ENCODE results near the gene FPR2. TPM values are rescaled to one million over a fixed set of nuclear protein-coding genes. Genes with fewer than 3 reads are reported as not detected.

FPR2 gene
- total RNA-seq, 1 experiment from 2014 or later, result not detected

DNA sequence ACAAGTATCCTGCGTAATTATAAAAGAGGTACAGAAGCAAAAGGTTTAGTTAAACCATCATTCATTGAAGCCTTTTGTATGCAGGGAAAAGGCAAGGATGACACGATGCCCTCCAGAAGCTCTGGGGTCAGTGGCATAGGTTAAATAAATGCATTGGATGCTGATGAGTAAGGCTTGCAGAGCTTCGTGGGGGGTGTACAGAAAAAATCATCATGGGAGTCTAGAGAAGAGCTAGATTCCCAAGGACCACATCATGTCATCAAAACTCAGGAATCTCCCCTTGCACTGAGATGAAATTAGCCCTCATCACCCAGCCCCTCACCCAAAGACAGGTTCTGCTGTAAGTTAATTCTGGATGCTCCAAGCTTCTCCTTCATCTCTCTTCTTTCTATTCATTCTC lies 17.6 kb upstream of the FPR2 start:
- CTCF ChIA-PET, result interaction anchor here (0.6 kb wide), 1 partner anchor 11 kb away, joined by 5 read pairs; no protein-coding TSS in a partner anchor
- Histone ChIP-seq H3K27ac (no peak overlapping the region), H3F3A (ENCODE audit: insufficient read depth, low read depth) (no peaks in the 10 kb centered on the region), H3K9me2 (ENCODE audit: insufficient read depth) (no peaks in the 10 kb centered on the region), H3K79me2 (ENCODE audit: low read depth) (no peaks in the 10 kb centered on the region), H3K27me3 (ENCODE audit: insufficient read depth, low read depth) (peaks cover 88% of the 10 kb centered on the region), H3K4me2 (no peak overlapping the region), H3K9me3 (ENCODE audit: insufficient read depth, low read depth) (no peaks in the 10 kb centered on the region), H3K4me1 (replicated peaks; ENCODE audit: insufficient read depth) (no peaks in the 10 kb centered on the region), H3K4me3 (no peak overlapping the region), H4K20me1 (ENCODE audit: insufficient read depth) (no peaks in the 10 kb centered on the region; the same call in 1 of the 2 replicates), H2AFZ (no peak overlapping the region), H3K36me3 (ENCODE audit: low read depth) (no peaks in the 10 kb centered on the region)
- no peak for TF ChIP-seq EZH2 (IDR thresholded peaks at IDR 0.05; ENCODE audit: low read depth)
- TF ChIP-seq, protein P1, sequence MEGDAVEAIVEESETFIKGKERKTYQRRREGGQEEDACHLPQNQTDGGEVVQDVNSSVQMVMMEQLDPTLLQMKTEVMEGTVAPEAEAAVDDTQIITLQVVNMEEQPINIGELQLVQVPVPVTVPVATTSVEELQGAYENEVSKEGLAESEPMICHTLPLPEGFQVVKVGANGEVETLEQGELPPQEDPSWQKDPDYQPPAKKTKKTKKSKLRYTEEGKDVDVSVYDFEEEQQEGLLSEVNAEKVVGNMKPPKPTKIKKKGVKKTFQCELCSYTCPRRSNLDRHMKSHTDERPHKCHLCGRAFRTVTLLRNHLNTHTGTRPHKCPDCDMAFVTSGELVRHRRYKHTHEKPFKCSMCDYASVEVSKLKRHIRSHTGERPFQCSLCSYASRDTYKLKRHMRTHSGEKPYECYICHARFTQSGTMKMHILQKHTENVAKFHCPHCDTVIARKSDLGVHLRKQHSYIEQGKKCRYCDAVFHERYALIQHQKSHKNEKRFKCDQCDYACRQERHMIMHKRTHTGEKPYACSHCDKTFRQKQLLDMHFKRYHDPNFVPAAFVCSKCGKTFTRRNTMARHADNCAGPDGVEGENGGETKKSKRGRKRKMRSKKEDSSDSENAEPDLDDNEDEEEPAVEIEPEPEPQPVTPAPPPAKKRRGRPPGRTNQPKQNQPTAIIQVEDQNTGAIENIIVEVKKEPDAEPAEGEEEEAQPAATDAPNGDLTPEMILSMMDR (conservative IDR thresholded peaks at IDR 0.05), result no peak
- POLR2A ChIA-PET (ENCODE audit: unreplicated experiment), result no interaction called here
- DNase-seq, result no peak
- intact Hi-C loops (cut with micrococcal nuclease; ENCODE audit: unreplicated experiment), result no loop called here
- BruUV-seq (replicated peaks), result no TSS peak

DNA sequence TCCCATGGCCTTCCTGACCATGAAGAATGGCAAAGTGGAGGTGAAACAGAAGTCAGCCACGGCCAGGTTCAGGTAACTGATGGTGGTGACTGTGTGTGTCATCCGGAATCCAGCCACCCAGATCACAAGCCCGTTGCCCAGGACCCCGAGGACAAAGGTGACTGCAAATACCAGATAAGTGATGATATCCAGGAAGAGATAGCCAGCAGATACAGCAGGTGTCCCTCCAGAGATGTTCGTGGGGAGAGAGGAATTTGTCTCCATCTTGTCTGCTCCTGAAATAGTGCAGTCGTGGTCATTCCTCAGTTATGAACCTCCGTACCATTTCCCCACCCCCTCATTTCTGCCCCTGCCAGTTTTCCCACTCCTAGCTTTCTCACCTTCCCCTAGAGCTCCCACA lies 14.2 kb upstream of the FPR2 start:
- no peak overlapping the region for H3K27ac ChIP-seq
- BruUV-seq (replicated peaks), result no TSS peak
- no peak for DNase-seq
- CTCF ChIA-PET, result no interaction called here
- H4K20me1 ChIP-seq (ENCODE audit: insufficient read depth), result no peaks in the 10 kb centered on the region; the same call in 1 of the 2 replicates
- no peaks in the 10 kb centered on the region for H3F3A ChIP-seq (ENCODE audit: insufficient read depth, low read depth)
- no peak for TF ChIP-seq EZH2 (IDR thresholded peaks at IDR 0.05; ENCODE audit: low read depth)
- TF ChIP-seq, protein P1 (conservative IDR thresholded peaks at IDR 0.05), result no peak
- no peaks in the 10 kb centered on the region for H3K36me3 ChIP-seq (ENCODE audit: low read depth)
- no peaks in the 10 kb centered on the region for H3K9me3 ChIP-seq (ENCODE audit: insufficient read depth, low read depth)
- no peaks in the 10 kb centered on the region for H3K79me2 ChIP-seq (ENCODE audit: low read depth)
- no peak overlapping the region for H2AFZ ChIP-seq
- POLR2A ChIA-PET (ENCODE audit: unreplicated experiment), result no interaction called here
- no peak overlapping the region for H3K4me3 ChIP-seq
- H3K4me2 ChIP-seq, result no peak overlapping the region
- intact Hi-C loops (cut with micrococcal nuclease; ENCODE audit: unreplicated experiment), result no loop called here
- peaks cover 97% of the 10 kb centered on the region for H3K27me3 ChIP-seq (ENCODE audit: insufficient read depth, low read depth)
- H3K9me2 ChIP-seq (ENCODE audit: insufficient read depth), result no peaks in the 10 kb centered on the region
- H3K4me1 ChIP-seq (replicated peaks; ENCODE audit: insufficient read depth), result no peaks in the 10 kb centered on the region

DNA sequence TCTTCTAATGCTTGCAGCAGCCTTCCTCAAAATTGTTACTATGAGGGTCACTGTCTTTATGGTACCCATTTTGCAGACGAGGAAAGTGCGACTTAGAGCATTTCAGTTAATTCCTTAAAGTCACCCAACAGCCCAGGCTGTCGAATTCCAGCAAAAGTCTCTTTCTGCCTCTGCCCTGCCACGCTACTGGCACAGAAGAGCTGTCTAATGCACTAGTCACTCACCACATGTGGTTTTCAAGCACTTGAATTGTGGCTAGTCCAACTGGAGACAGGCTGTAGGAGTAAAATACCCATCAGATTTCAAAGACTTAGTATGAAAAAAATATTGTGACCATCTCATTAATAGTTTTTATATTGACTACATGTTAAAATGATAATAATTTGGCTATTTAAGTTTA lies 11.0 kb upstream of the FPR2 start:
- intact Hi-C loops (cut with micrococcal nuclease; ENCODE audit: unreplicated experiment), result no loop called here
- no peaks in the 10 kb centered on the region for H3K79me2 ChIP-seq (ENCODE audit: low read depth)
- ChIA-PET CTCF (no interaction called here), POLR2A (ENCODE audit: unreplicated experiment) (no interaction called here)
- H3K4me1 ChIP-seq (replicated peaks; ENCODE audit: insufficient read depth), result no peaks in the 10 kb centered on the region
- no peaks in the 10 kb centered on the region for H3K36me3 ChIP-seq (ENCODE audit: low read depth)
- H3K9me3 ChIP-seq (ENCODE audit: insufficient read depth, low read depth), result no peaks in the 10 kb centered on the region
- H4K20me1 ChIP-seq (ENCODE audit: insufficient read depth), result no peaks in the 10 kb centered on the region
- H3K27me3 ChIP-seq (ENCODE audit: insufficient read depth, low read depth), result peaks cover 86% of the 10 kb centered on the region
- H3K9me2 ChIP-seq (ENCODE audit: insufficient read depth), result no peaks in the 10 kb centered on the region
- no peak overlapping the region for H3K27ac ChIP-seq
- no peak overlapping the region for H2AFZ ChIP-seq
- BruUV-seq (replicated peaks), result no TSS peak
- DNase-seq, result no peak
- H3F3A ChIP-seq (ENCODE audit: insufficient read depth, low read depth), result no peaks in the 10 kb centered on the region
- no peak overlapping the region for H3K4me2 ChIP-seq
- no peak overlapping the region for H3K4me3 ChIP-seq
- TF ChIP-seq EZH2 (IDR thresholded peaks at IDR 0.05; ENCODE audit: low read depth), result no peak
- TF ChIP-seq, protein P1 (conservative IDR thresholded peaks at IDR 0.05), result no peak

All from PC-9 (cell line).